IPS-20b (cell line): ENCODE results near the gene ANO10.
"Not testable (repeated sequence)": the region's sequence is repeated elsewhere in the genome, so short reads cannot be mapped to it uniquely, and the experiment has no call there.

ENCODE experiments used
- H3K27ac ChIP-seq: one replicate; pipeline ENCODE4 v1.5.1; 2013; ENCODE audit warnings: low read length
- H3K27me3 ChIP-seq: 2 replicates; pipeline ENCODE4 v1.6.1; 2013; ENCODE audit warnings: mild to moderate bottlenecking, low read length, inconsistent platforms; ENCODE audit not compliant: insufficient read depth
- H3K36me3 ChIP-seq: 2 replicates; pipeline ENCODE4 v1.6.1; 2013; ENCODE audit warnings: low read depth, mild to moderate bottlenecking, inconsistent platforms, low read length, moderate library complexity; ENCODE audit not compliant: insufficient read depth
- H3K4me1 ChIP-seq: 2 replicates; pipeline ENCODE4 v1.6.1; 2013; ENCODE audit warnings: mild to moderate bottlenecking, control low read depth, inconsistent platforms, low read length, moderate library complexity; ENCODE audit not compliant: insufficient read depth
- H3K4me3 ChIP-seq: 2 replicates; pipeline ENCODE4 v1.5.1; 2013; ENCODE audit warnings: mild to moderate bottlenecking, low read length, inconsistent platforms
- H3K9ac ChIP-seq: 2 replicates; pipeline ENCODE4 v1.6.1; 2013; ENCODE audit warnings: low read depth, mild to moderate bottlenecking, inconsistent platforms, low read length, moderate library complexity
- H3K9me3 ChIP-seq: 2 replicates; pipeline ENCODE4 v1.6.1; 2013; ENCODE audit warnings: mild to moderate bottlenecking, low read depth, low read length, inconsistent platforms; ENCODE audit not compliant: insufficient read depth

Gene ANO10, protein sequence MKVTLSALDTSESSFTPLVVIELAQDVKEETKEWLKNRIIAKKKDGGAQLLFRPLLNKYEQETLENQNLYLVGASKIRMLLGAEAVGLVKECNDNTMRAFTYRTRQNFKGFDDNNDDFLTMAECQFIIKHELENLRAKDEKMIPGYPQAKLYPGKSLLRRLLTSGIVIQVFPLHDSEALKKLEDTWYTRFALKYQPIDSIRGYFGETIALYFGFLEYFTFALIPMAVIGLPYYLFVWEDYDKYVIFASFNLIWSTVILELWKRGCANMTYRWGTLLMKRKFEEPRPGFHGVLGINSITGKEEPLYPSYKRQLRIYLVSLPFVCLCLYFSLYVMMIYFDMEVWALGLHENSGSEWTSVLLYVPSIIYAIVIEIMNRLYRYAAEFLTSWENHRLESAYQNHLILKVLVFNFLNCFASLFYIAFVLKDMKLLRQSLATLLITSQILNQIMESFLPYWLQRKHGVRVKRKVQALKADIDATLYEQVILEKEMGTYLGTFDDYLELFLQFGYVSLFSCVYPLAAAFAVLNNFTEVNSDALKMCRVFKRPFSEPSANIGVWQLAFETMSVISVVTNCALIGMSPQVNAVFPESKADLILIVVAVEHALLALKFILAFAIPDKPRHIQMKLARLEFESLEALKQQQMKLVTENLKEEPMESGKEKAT

DNA sequence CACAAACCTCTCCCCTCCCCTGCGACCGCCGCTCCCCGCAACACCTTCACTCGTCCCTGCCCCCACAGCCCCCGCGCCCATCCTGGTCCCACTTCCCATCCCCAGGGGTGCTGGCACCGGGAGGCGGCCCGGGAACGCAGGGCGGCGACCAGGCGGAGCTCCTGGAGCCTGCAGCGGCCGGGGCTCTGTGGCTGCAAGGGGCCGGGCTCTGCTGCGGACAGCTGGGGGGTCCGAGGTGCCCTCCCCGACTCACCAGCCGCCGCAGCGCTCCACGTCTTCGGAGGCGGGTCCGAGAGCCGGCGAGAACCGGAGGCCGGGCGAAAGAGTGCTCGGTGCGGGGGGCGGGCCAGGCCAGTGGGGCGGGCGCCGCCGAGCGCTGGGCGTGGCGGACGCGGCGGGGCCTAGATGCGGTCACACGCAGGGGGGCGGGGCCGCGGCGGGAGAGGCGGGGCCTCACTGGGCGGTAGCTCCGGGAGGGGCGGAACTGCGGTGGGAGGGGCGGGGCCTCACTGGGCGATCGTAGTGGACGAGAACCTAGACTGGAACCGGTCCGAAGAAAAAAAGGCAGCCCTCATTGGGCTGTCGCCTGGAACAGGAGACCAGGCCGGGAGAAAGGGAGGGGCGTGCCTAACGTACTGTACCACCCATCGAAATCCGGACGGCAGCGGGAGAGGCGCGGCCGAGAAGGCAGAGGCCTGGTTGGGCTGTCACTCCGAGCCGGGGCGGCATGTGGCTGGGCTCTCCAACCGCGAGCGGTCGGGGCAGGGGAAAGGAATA, at the start of gene ANO10:
Gene ANO10, minus strand, starts transcription at position 356 of the 777 bp plus-strand sequence. CDS start 16,159 bp downstream, outside the sequence.
- H3K27ac ChIP-seq: peak within 1 kb of the TSS; percentile 83
- H3K9ac ChIP-seq: peak within 1 kb of the TSS; percentile 91
- no peaks in the 10 kb centered on the region for H3K9me3 ChIP-seq
- peak within 1 kb of the TSS; percentile 84 for H3K4me3 ChIP-seq
- H3K36me3 ChIP-seq: no peaks in the 10 kb centered on the region
- no peaks in the 10 kb centered on the region for H3K27me3 ChIP-seq
- peaks cover 7% of the 10 kb centered on the region; the same call in 1 of the 2 replicates for H3K4me1 ChIP-seq

DNA sequence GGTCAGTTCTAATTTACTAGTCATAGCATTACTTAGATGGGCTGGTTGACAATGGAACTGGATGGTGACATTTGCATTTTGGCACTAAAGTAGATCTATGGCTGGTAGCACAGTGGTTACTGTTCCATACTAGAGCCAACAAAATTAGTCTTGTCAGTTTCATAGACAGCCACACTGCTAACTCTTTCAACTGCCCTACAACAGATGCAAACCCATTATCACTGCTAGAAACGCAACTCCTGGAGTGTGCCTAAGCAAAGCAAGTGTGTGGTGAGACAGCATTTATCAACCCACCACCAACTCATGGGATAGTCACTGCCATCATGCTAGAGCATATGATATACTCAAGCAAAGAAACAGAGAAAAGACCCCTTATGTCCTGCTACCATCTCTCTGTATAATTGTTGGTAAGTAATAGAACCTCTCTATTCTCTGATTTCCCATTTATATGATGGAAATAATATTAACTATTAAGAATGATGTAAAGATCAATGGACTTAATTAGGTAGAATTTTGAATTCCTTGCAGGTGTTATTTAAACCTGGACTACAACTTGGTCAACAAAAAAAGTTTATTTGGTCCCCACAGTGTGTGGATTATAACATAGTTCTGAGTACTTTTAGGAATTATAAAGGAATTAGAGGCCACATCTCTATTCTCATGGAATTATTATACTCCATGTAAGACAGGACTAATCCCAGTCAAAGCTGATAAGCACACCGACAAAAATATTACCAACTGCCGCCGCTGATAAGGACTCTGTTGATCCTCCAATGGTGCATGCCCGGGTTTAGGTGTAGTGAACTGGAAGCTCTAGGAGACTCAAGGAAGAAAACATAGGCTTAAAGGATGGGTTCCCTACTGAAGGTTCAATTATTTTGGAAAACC, 49.1 kb upstream of the ANO10 start:
- H3K27ac ChIP-seq: no peak overlapping the region
- no peaks in the 10 kb centered on the region for H3K9me3 ChIP-seq
- no peaks in the 10 kb centered on the region for H3K27me3 ChIP-seq
- H3K9ac ChIP-seq: no peak overlapping the region
- H3K36me3 ChIP-seq: no peaks in the 10 kb centered on the region
- H3K4me3 ChIP-seq: no peak overlapping the region
- H3K4me1 ChIP-seq: no peaks in the 10 kb centered on the region

- H3K27ac ChIP-seq, H3K9ac ChIP-seq, H3K4me3 ChIP-seq, H3K36me3 ChIP-seq, H3K9me3 ChIP-seq, H3K27me3 ChIP-seq, H3K4me1 ChIP-seq: not testable (repeated sequence)
These were observed 43.2 kb upstream of the ANO10 start for GRCh38 chr3:43665011-43665410.

- not testable (repeated sequence) for H3K4me3 ChIP-seq, H3K9ac ChIP-seq, H3K4me1 ChIP-seq
These were observed 39.6 kb upstream of the ANO10 start for GRCh38 chr3:43661376-43661775.

GRCh38 chr3:43659250-43659880, 37.6 kb upstream of the ANO10 start:
- Histone ChIP-seq H3K4me3 (no peak overlapping the region), H3K36me3 (no peaks in the 10 kb centered on the region), H3K4me1 (no peaks in the 10 kb centered on the region), H3K9ac (no peak overlapping the region), H3K9me3 (no peaks in the 10 kb centered on the region; the same call in none of the 2 replicates), H3K27ac (no peak overlapping the region), H3K27me3 (no peaks in the 10 kb centered on the region)

More at GRCh38 chr3:43661376-43661775, 39.6 kb upstream of the ANO10 start:
- H3K9me3 ChIP-seq, H3K36me3 ChIP-seq, H3K27ac ChIP-seq, H3K27me3 ChIP-seq: not testable (repeated sequence)

DNA sequence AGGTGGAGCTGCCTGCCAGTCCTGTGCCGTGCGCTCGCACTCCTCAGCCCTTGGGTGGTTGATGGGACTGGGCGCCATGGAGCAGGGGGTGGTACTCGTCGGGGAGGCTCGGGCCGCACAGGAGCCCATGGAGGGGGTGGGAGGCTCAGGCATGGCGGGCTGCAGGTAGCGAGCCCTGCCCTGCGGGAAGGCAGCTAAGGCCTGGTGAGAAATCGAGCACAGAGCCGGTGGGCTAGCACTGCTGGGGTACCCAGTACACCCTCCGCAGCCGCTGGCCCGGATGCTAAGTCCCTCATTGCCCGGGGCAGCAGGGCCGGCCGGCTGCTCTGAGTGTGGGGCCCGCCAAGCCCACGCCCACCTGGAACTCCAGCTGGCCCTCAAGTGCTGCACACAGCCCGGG, 34.6 kb upstream of the ANO10 start:
- H3K4me3 ChIP-seq, H3K27ac ChIP-seq, H3K9me3 ChIP-seq, H3K4me1 ChIP-seq, H3K9ac ChIP-seq, H3K27me3 ChIP-seq, H3K36me3 ChIP-seq: not testable (repeated sequence)

GRCh38 chr3:43650345-43650744, 28.5 kb upstream of the ANO10 start:
- Histone ChIP-seq H3K4me3 (no peak overlapping the region), H3K27ac (no peak overlapping the region), H3K9me3 (no peaks in the 10 kb centered on the region; the same call in 1 of the 2 replicates), H3K9ac (no peak overlapping the region), H3K27me3 (no peaks in the 10 kb centered on the region), H3K4me1 (peaks cover 8% of the 10 kb centered on the region; the same call in 1 of the 2 replicates), H3K36me3 (no peaks in the 10 kb centered on the region)

- Histone ChIP-seq H3K9ac (no peak overlapping the region), H3K27me3 (no peaks in the 10 kb centered on the region), H3K27ac (no peak overlapping the region), H3K9me3 (no peaks in the 10 kb centered on the region; the same call in 1 of the 2 replicates), H3K4me3 (no peak overlapping the region), H3K36me3 (no peaks in the 10 kb centered on the region), H3K4me1 (peaks cover 8% of the 10 kb centered on the region; the same call in 1 of the 2 replicates)
These were observed 27.7 kb upstream of the ANO10 start for GRCh38 chr3:43649365-43649968.

DNA sequence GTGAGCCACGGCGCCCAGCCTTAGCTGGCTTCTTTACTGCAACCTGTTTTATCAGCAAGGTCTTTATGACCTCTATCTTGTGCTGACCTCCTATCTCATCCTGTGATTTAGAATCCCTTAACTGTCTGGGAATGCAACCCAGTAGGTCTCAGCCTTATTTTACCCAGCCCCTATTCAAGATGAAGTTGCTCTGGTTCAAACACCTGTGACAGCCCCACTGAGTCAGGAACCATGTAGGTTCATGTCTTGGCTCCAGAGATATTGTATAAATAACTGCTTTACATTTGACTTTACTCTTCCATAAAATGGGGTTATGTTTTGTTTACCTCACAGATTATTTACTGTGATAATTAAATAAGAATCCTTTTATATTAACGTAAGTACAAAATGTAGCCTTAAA, 27.1 kb upstream of the ANO10 start:
- H3K9ac ChIP-seq: no peak overlapping the region
- H3K27ac ChIP-seq: no peak overlapping the region
- H3K4me1 ChIP-seq: peaks cover 8% of the 10 kb centered on the region; the same call in 1 of the 2 replicates
- H3K9me3 ChIP-seq: no peaks in the 10 kb centered on the region; the same call in 1 of the 2 replicates
- H3K4me3 ChIP-seq: no peak overlapping the region
- H3K27me3 ChIP-seq: no peaks in the 10 kb centered on the region
- H3K36me3 ChIP-seq: no peaks in the 10 kb centered on the region

DNA sequence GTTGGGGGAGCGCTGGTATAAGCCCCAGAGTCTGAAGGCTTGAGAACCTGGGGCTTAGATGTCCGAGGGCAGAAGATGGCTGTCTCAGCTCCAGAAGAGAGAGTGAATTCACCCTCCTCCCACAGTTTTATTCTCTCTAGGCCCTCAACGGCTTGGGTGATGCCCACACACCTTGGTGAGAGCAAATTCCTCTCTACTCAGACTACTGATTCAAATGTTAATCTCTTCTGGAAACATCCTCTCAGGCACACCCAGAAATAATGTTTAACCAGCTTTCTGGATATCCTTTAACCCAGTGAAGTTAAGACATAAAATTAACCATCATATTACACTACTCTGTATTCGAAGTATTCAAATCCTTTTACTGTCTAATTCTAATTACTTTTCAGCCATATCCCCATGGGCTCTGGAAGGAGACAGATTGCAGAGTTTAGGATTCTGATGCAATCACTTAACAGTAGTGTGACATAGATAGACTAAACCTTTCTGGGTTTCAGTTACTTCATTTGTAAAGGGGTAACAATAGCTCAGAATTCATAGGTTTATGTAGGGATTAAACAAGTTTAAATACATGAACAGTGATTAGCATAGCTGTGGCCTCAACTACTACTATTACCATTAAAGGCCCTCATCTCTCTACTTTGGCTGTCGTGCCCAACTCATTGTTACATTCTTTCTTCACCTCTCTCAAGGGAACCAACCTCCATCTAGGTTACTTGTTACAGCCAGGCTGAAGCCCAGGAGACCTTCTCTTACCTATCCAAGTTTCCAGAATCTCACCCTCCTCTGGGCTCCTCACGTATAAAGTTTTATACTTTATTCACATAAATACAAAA, 25.7 kb upstream of the ANO10 start:
- Histone ChIP-seq H3K36me3 (no peaks in the 10 kb centered on the region), H3K4me1 (peaks cover 8% of the 10 kb centered on the region; the same call in 1 of the 2 replicates), H3K27me3 (no peaks in the 10 kb centered on the region), H3K9ac (no peak overlapping the region), H3K4me3 (no peak overlapping the region), H3K9me3 (no peaks in the 10 kb centered on the region; the same call in 1 of the 2 replicates), H3K27ac (no peak overlapping the region)
